Endothelial cell of umbilical vein (primary cell): ENCODE measurements around the gene RNF217. TPM values are rescaled to one million over a fixed set of nuclear protein-coding genes. Genes with fewer than 3 reads are reported as not detected.

Experiments
- BruUV-seq: library from RNA; stranded (reverse); fragments of 400-500 nt; replicated peaks from 2 replicates; lab custom pipeline; 2021; lab: Mats Ljungman, UMichigan
- CTCF ChIA-PET: fragments of 300-600, 350-600 bp; sonication (Branson Sonifier 250); formaldehyde crosslinking; loops from one replicate; lab custom pipeline; 2021; ENCODE audit warnings: antibody characterized with exemption, inconsistent platforms; lab: Charles Lee
- POLR2A ChIA-PET: fragments of 300-600, 350-600 bp; sonication (Branson Sonifier 250); formaldehyde crosslinking; loops from one replicate; lab custom pipeline; 2021; ENCODE audit warnings: antibody characterized with exemption, inconsistent platforms; lab: Charles Lee
- DNase-seq: peaks from one replicate; pipeline ENCODE4 v3.0.0-alpha.2; 2011; ENCODE audit warnings: low read depth, low spot score
- FAIRE-seq: peaks from 2 replicates; lab custom pipeline; 2011; peaks lifted over from hg19 to GRCh38; lab: Jason Lieb, UNC
- H2AFZ ChIP-seq: 2 replicates; pipeline ENCODE4 v1.6.0; 2012; ENCODE audit warnings: low read depth, low read length, control low read depth, inconsistent platforms
- H3K27ac ChIP-seq: 2 replicates; pipeline ENCODE4 v1.5.1; 2011; ENCODE audit warnings: low read depth, mild to moderate bottlenecking, control low read depth, low read length, moderate library complexity; ENCODE audit not compliant: insufficient read depth
- H3K27me3 ChIP-seq, 2 experiments: 2 replicates each; pipeline versions ENCODE4 v1.6.0 to v1.6.1; 2011; ENCODE audit warnings: low read length in 2 of 2, mixed read lengths in 1 of 2; ENCODE audit not compliant: control insufficient read depth in 2 of 2, insufficient read depth in 2 of 2
- H3K36me3 ChIP-seq, 2 experiments: 2 replicates in 1 of 2; 3 replicates in 1 of 2; pipeline ENCODE4 v1.5.1; 2011; ENCODE audit warnings: low read length in 2 of 2, mild to moderate bottlenecking in 1 of 2, moderate library complexity in 1 of 2; ENCODE audit not compliant: control insufficient read depth in 2 of 2, insufficient read depth in 2 of 2; ENCODE audit errors: extremely low read depth in 1 of 2
- H3K4me1 ChIP-seq: 3 replicates; pipeline ENCODE4 v1.5.1; 2011; ENCODE audit warnings: mild to moderate bottlenecking, low read length; ENCODE audit not compliant: control insufficient read depth, insufficient read depth; ENCODE audit errors: extremely low read depth
- H3K4me2 ChIP-seq: 2 replicates; pipeline ENCODE4 v1.6.1; 2011; ENCODE audit warnings: low read length, control low read depth, mixed read lengths; ENCODE audit not compliant: insufficient read depth
- H3K4me3 ChIP-seq, 3 experiments: fragments of 200-600 bp in 1 of 3; sonication (generic), shearing (Covaris generic) in 1 of 3; replicated peaks in 1 of 3; 2 replicates each; pipeline ENCODE4 v1.5.1; 2011 to 2016; ENCODE audit warnings: control low read depth in 3 of 3, low read length in 3 of 3, mild to moderate bottlenecking in 2 of 3, inconsistent platforms in 1 of 3, low read depth in 1 of 3, moderate library complexity in 1 of 3; ENCODE audit not compliant: insufficient read depth in 1 of 3
- H3K79me2 ChIP-seq: 2 replicates; pipeline ENCODE4 v1.6.0; 2012; ENCODE audit warnings: low read length, inconsistent platforms; ENCODE audit not compliant: control insufficient read depth, insufficient read depth
- H3K9ac ChIP-seq: replicated peaks from 2 replicates; pipeline ENCODE3; 2011; ENCODE audit warnings: low read length, control low read depth; ENCODE audit not compliant: insufficient read depth; ENCODE audit errors: extremely low read depth
- H3K9me1 ChIP-seq: replicated peaks from 3 replicates; pipeline ENCODE4 v1.6.0; 2011; ENCODE audit warnings: mild to moderate bottlenecking, low read length; ENCODE audit not compliant: control insufficient read depth, insufficient read depth; ENCODE audit errors: extremely low read depth
- H3K9me3 ChIP-seq: replicated peaks from 2 replicates; pipeline ENCODE4 v1.5.1; 2012; ENCODE audit warnings: low read length, inconsistent platforms; ENCODE audit not compliant: control insufficient read depth, insufficient read depth
- H4K20me1 ChIP-seq: replicated peaks from 2 replicates; pipeline ENCODE3; 2011; ENCODE audit warnings: mild to moderate bottlenecking, low read length; ENCODE audit not compliant: control insufficient read depth, insufficient read depth; ENCODE audit errors: extremely low read depth
- CTCF ChIP-seq, 2 donors: IDR thresholded peaks; 1 replicate in 1 of 2; 2 replicates in 1 of 2; pipeline ENCODE4 v1.5.1; 2011; ENCODE audit warnings: low read length in 2 of 2, mild to moderate bottlenecking in 2 of 2, moderate library complexity in 2 of 2, control low read depth in 1 of 2, inconsistent platforms in 1 of 2, low read depth in 1 of 2; ENCODE audit not compliant: insufficient read depth in 1 of 2; ENCODE audit errors: extremely low read depth in 1 of 2
- EZH2 ChIP-seq: IDR thresholded peaks from 2 replicates; pipeline ENCODE4 v1.6.1; 2012; ENCODE audit warnings: borderline replicate concordance, low read depth, mild to moderate bottlenecking, moderate library complexity, low read length, inconsistent platforms; ENCODE audit not compliant: severe bottlenecking
- FOS ChIP-seq: IDR thresholded peaks from 2 replicates; pipeline ENCODE4 v1.6.1; 2011; ENCODE audit warnings: mild to moderate bottlenecking, low read length, moderate library complexity, borderline replicate concordance; ENCODE audit not compliant: insufficient read depth
- GATA2 ChIP-seq: IDR thresholded peaks from 2 replicates; pipeline ENCODE4 v1.7.0; 2011; ENCODE audit warnings: low read depth, mild to moderate bottlenecking, moderate library complexity, mixed read lengths, low read length; ENCODE audit not compliant: insufficient read length, insufficient read depth
- JUN ChIP-seq: IDR thresholded peaks from 2 replicates; pipeline ENCODE4 v1.6.1; 2011; ENCODE audit warnings: borderline replicate concordance, low read depth; ENCODE audit not compliant: insufficient read length, insufficient read depth
- MYC ChIP-seq: IDR thresholded peaks from one replicate; pipeline ENCODE4 v1.6.1; 2011; ENCODE audit warnings: mild to moderate bottlenecking, low read depth, low read length
- POLR2A ChIP-seq: IDR thresholded peaks from 2 replicates; pipeline ENCODE4 v1.6.1; 2012; ENCODE audit warnings: low read depth, mild to moderate bottlenecking, control low read depth, low read length
- POLR2AphosphoS5 ChIP-seq: IDR thresholded peaks from 2 replicates; pipeline ENCODE4 v1.6.1; 2012; ENCODE audit warnings: low read depth, mild to moderate bottlenecking, control low read depth, low read length, moderate library complexity; ENCODE audit not compliant: insufficient read depth
- dilution Hi-C: fragments of 300-500 bp; cut with MboI; formaldehyde crosslinking; loops from one replicate; pipeline ENCODE4 v1.15.0; 2019; ENCODE audit warnings: low sequenced_read_pairs; ENCODE audit not compliant: extremely low pct_ligation_motif_present
- intact Hi-C: fragments of 100-400 bp; cut with micrococcal nuclease; formaldehyde crosslinking; loops from one replicate; pipeline ENCODE4 v1.10.0; 2022
- polyA plus RNA-seq, 4 experiments: library from polyadenylated mRNA; depleted of rRNA in 3 of 4; stranded (reverse) in 3 of 4; unstranded in 1 of 4; fragments of >200 nt; gene quantifications; 2 replicates each; pipeline versions ENCODE4 v1.2.1 to v1.2.3, GENCODE V29; 2011 to 2012; ENCODE audit warnings: missing spikeins in 1 of 4
- total RNA-seq: library from RNA; stranded (reverse); gene quantifications from 2 replicates; pipeline ENCODE4 v1.2.3, GENCODE V29; 2021
- TF ChIP-seq, protein P1 (sequence below): IDR thresholded peaks from 2 replicates; pipeline ENCODE4 v1.6.1; 2011; ENCODE audit not compliant: insufficient read depth, insufficient read length

The RNF217 gene
- total and polyA plus RNA-seq, 2 donors (not counting 3 experiments of a cell fraction or from before 2014, with no cell fraction given): 8.8 to 32.5 TPM

- CTCF ChIA-PET: no interaction called here
These were observed 95.4 kb downstream of the RNF217 start for GRCh38 chr6:125057392-125058246.

DNA sequence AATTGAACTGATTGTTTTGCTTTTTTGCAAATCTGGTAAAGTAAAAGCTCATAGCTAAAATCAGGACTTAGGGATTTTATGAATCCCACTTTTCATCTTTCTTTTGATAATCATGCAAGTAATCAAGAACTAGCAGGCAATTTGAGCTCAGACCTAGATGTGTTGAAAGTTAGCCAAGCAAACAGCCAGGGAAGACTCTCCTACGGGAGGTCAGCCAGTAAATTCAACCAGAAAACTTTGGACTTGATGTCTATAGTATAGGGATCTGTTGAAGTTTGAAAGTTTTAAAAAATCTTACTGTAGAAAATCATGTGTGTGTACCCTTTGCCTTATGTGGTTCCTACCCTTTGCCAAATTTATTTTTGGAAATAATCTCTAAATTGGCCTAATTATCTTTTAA is 96.3 kb downstream of the RNF217 start:
- FAIRE-seq (no peak), DNase-seq (no peak)
- Histone ChIP-seq H2AFZ (no peak overlapping the region), H3K36me3 (peaks cover 0 to 2% of the 10 kb centered on the region in 2 experiments), H3K79me2 (no peaks in the 10 kb centered on the region), H3K9me3 (no peaks in the 10 kb centered on the region), H4K20me1 (no peaks in the 10 kb centered on the region), H3K4me1 (no peaks in the 10 kb centered on the region), H3K27ac (no peak overlapping the region), H3K9me1 (no peaks in the 10 kb centered on the region), H3K27me3 (no peaks in the 10 kb centered on the region), H3K4me3 (no peak overlapping the region), H3K4me2 (no peak overlapping the region), H3K9ac (no peak overlapping the region)
- POLR2A ChIA-PET: no interaction called here
- no TSS peak for BruUV-seq
- dilution Hi-C loops (no loop called here), intact Hi-C loops (no loop called here)
- TF ChIP-seq GATA2: no peak
- TF ChIP-seq POLR2A: no peak
- no peak for TF ChIP-seq MYC
- no peak for TF ChIP-seq FOS
- no peak for TF ChIP-seq JUN
- no peak for TF ChIP-seq CTCF (IDR thresholded peaks at IDR 0.05; ENCODE audit: extremely low read depth in 1 of 2, insufficient read depth in 1 of 2, low read depth in 1 of 2, low read length in 2 of 2)
- TF ChIP-seq POLR2AphosphoS5: no peak
- TF ChIP-seq, protein P1, sequence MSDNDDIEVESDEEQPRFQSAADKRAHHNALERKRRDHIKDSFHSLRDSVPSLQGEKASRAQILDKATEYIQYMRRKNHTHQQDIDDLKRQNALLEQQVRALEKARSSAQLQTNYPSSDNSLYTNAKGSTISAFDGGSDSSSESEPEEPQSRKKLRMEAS: no peak
- no peak for TF ChIP-seq EZH2
- CTCF ChIA-PET: interaction anchor here (1.0 kb wide), 2 partner anchors 174 to 188 kb away, joined by 3 to 4 read pairs; no protein-coding TSS in a partner anchor

More at GRCh38 chr6:125057392-125058246, 95.4 kb downstream of the RNF217 start:
- H3K79me2 ChIP-seq: no peaks in the 10 kb centered on the region
- FAIRE-seq: no peak
- TF ChIP-seq FOS: no peak
- no peak overlapping the region for H3K4me2 ChIP-seq
- no peaks in the 10 kb centered on the region for H4K20me1 ChIP-seq
- no peaks in the 10 kb centered on the region for H3K4me1 ChIP-seq
- no peak overlapping the region for H3K9ac ChIP-seq
- peaks cover 0 to 2% of the 10 kb centered on the region in 2 experiments for H3K36me3 ChIP-seq
- dilution Hi-C loops (no loop called here), intact Hi-C loops (no loop called here)
- POLR2A ChIA-PET: no interaction called here
- no peak overlapping the region for H3K27ac ChIP-seq
- H3K27me3 ChIP-seq: no peaks in the 10 kb centered on the region
- no peak overlapping the region for H3K4me3 ChIP-seq
- no TSS peak for BruUV-seq
- no peaks in the 10 kb centered on the region for H3K9me1 ChIP-seq
- H2AFZ ChIP-seq: no peak overlapping the region
- no peaks in the 10 kb centered on the region for H3K9me3 ChIP-seq
- no peak for DNase-seq
